WI38 (cell line): Measurements from ENCODE around the gene ERVW-1.
"Not testable (repeated sequence)": the region's sequence is repeated elsewhere in the genome, so short reads cannot be mapped to it uniquely, and the experiment has no call there.

Experiments
- H3K4me3 ChIP-seq: 2 replicates; pipeline ENCODE4 v1.5.1; 2011; ENCODE audit warnings: low read depth, mild to moderate bottlenecking, control low read depth, low read length
- TF ChIP-seq, protein P1 (sequence below): IDR thresholded peaks from 2 replicates; pipeline ENCODE4 v1.5.1; 2012; ENCODE audit warnings: low read depth, mild to moderate bottlenecking, control low read depth, low read length

The ERVW-1 gene, protein sequence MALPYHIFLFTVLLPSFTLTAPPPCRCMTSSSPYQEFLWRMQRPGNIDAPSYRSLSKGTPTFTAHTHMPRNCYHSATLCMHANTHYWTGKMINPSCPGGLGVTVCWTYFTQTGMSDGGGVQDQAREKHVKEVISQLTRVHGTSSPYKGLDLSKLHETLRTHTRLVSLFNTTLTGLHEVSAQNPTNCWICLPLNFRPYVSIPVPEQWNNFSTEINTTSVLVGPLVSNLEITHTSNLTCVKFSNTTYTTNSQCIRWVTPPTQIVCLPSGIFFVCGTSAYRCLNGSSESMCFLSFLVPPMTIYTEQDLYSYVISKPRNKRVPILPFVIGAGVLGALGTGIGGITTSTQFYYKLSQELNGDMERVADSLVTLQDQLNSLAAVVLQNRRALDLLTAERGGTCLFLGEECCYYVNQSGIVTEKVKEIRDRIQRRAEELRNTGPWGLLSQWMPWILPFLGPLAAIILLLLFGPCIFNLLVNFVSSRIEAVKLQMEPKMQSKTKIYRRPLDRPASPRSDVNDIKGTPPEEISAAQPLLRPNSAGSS

DNA sequence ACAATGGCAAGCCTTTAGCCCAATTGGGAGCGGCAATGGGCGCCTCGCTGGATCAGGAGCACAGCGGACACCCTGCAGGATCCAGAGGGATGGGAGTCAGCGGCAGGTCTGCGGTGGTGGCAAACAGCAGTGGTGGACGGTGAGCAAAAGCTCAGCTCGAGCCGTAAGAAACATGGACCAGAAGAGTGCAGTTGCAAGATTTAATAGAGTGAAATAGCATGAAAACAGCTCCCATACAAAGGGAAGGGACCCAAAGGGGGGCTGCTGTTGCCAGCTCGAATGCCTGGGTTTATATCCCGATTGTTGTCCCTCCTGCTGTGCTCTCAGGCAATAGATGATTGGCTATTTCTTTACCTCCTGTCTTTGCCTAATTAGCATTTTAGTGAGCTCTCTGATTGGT lies at the start of gene ERVW-1:
Gene ERVW-1 (minus strand): TSS at position 266 of the 400 bp plus-strand sequence. CDS start 7,565 bp downstream, outside the sequence.
- not testable (repeated sequence) for H3K4me3 ChIP-seq

DNA sequence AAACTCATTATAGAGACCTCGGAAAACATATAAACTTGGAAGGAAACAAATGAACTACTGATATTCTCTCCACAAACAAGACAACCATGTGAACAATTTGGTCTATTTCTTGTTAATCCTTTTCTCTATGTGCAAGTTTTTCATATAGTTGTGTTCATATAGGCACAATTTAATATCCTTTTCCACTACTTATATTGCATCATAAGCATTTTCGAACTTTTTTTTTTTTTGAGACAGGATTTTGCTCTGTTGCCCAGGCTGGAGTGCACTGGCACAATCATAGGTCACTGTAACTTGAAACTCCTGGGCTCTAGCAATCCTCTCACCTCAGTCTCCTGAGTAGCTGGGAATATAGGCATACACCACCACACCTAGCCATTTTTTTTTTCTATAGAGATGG lies 45.4 kb upstream of the ERVW-1 start:
- TF ChIP-seq, protein P1, sequence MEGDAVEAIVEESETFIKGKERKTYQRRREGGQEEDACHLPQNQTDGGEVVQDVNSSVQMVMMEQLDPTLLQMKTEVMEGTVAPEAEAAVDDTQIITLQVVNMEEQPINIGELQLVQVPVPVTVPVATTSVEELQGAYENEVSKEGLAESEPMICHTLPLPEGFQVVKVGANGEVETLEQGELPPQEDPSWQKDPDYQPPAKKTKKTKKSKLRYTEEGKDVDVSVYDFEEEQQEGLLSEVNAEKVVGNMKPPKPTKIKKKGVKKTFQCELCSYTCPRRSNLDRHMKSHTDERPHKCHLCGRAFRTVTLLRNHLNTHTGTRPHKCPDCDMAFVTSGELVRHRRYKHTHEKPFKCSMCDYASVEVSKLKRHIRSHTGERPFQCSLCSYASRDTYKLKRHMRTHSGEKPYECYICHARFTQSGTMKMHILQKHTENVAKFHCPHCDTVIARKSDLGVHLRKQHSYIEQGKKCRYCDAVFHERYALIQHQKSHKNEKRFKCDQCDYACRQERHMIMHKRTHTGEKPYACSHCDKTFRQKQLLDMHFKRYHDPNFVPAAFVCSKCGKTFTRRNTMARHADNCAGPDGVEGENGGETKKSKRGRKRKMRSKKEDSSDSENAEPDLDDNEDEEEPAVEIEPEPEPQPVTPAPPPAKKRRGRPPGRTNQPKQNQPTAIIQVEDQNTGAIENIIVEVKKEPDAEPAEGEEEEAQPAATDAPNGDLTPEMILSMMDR, result no peak
- H3K4me3 ChIP-seq, result no peak overlapping the region

DNA sequence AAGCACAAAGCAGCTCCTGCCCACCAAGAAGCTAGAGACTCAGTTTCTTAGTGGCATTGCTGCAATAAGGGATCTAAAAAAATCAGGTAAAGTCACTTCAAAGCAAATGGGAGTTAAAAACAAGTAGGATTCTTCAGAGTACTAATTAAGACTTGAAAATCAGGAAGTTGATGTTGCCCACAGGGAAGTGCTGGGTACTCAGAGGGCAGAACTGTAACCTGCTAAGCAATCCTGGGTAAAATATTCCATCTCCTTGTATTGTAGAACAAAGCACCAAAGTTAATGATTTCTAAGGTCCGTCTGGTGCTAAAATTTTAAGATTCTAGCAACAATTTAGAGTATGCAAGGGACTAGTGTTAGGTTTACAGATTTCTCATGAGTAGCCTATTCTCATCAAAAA lies 42.3 kb upstream of the ERVW-1 start:
- no peak overlapping the region for H3K4me3 ChIP-seq
- TF ChIP-seq, protein P1, result no peak

DNA sequence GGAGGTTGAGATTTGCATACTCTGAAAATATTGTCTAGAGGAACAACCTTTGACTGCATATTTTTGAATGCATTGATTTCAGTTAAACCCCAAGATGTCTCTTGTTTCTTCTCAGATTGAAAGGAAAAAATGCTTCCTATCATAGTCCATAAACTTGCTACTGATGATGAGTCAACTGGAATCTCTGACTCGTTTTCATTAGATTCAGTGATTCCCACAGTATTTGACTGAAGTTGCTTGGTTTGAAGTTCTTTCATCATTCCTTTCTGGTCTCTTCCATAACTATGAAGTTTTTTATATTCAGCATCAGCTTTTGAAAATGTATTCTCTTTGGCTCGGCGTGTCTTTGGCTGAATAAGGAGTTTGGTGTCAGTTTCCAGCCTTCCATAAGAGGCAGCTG lies 39.9 kb upstream of the ERVW-1 start:
- no peak overlapping the region for H3K4me3 ChIP-seq
- TF ChIP-seq, protein P1, result no peak

DNA sequence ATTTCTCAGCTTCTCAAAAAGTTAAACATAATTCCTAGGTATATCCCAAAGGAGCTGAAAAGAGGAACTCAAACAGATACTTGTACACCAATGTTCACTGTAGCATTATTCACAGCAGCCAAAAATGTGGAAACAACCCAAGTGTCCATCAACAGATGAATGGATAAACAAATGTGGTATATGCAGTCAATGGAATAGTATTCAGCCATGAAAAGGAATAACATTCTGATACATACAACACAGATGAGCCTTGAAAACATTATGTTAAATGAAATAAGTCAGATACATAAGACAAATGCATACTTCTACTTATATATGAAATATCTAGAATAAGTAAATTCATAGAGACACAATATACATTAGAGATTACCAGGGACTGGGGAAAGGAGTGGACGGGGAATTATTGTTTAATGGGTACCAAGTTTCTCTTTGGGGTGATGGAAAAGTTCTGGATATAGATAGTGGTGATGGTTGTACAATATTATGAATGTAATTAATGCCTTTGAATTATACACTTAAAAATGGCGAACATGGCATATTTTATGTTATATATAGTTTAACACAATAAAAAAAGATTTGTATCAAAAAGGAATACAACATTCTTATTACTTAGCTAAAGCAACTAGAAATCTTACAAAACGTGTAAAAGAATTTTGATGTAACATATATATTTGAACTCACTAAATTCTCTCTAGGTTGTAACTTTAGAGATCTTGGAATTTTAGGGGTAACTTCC lies 35.6 kb upstream of the ERVW-1 start:
- H3K4me3 ChIP-seq, result no peak overlapping the region
- TF ChIP-seq, protein P1, result no peak

DNA sequence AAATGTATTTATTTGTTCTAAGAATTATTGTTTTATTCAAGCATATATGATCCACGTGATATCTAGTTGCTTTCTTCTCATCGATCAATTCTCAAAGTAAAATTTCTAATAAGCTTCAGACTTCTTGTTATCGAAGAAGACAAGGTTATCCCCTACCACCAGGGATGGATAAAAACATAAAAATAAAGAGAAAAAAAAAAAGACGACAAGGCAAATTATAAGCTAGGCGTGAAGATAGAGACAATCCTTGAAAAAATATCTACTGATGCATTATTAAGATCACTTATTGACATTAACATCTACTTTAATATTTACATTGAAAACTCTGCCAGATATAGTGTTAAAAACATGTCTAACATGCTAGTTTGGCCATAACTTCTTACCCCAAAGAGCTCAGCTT lies 31.2 kb upstream of the ERVW-1 start:
- TF ChIP-seq, protein P1, result no peak
- H3K4me3 ChIP-seq, result no peak overlapping the region

DNA sequence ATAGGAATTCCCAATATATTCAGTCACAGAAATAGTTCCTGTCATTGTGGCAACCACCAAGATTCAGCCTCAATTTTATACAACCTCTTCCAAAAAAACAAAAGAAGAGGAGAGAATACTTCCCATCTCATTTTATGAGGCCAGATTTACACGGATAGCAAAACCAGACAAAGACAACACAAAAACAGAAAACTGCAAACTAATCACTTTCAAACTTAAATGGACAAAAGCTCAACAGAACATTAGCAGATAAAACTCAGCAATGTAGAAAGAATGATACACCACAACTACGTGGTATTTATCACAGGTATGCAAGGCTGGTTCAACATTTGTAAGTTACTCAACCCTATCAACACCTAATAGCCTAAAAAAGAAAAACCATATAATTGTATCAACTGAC lies 28.6 kb upstream of the ERVW-1 start:
- no peak overlapping the region for H3K4me3 ChIP-seq
- TF ChIP-seq, protein P1, result no peak
